Skeletal muscle satellite cell (primary cell): ENCODE results near the gene NBEA.

Source experiments
- H3K27me3 ChIP-seq: 2 replicates; pipeline ENCODE4 v1.7.0; 2013; ENCODE audit warnings: low read length; ENCODE audit not compliant: control insufficient read depth, insufficient read depth
- H3K36me3 ChIP-seq: 2 replicates; pipeline ENCODE4 v1.7.0; 2013; ENCODE audit warnings: mild to moderate bottlenecking, control low read depth, low read length; ENCODE audit not compliant: insufficient read depth
- H3K4me1 ChIP-seq: 2 replicates; pipeline ENCODE4 v1.7.0; 2013; ENCODE audit warnings: low read length; ENCODE audit not compliant: control insufficient read depth, insufficient read depth
- H3K4me2 ChIP-seq: 2 replicates; pipeline ENCODE4 v1.7.0; 2013; ENCODE audit warnings: mild to moderate bottlenecking, low read length
- H3K4me3 ChIP-seq: 2 replicates; pipeline ENCODE4 v1.7.0; 2013; ENCODE audit warnings: low read length
- H3K9ac ChIP-seq: 2 replicates; pipeline ENCODE4 v1.7.0; 2013; ENCODE audit warnings: mild to moderate bottlenecking, low read depth, low read length, moderate library complexity
- H3K9me3 ChIP-seq: replicated peaks from 2 replicates; pipeline ENCODE4 v1.7.0; 2013; ENCODE audit warnings: mild to moderate bottlenecking, control low read depth, low read length

Gene NBEA

GRCh38 chr13:35480346-35480745 lies 538.3 kb downstream of the NBEA start:
- peaks cover 21% of the 10 kb centered on the region for H3K4me1 ChIP-seq
- H3K4me2 ChIP-seq, result peak overlapping the region; percentile 93
- peak overlapping the region; percentile 88 for H3K4me3 ChIP-seq
- peak overlapping the region; percentile 94 for H3K9ac ChIP-seq
- no peaks in the 10 kb centered on the region for H3K36me3 ChIP-seq
- no peaks in the 10 kb centered on the region for H3K27me3 ChIP-seq
- H3K9me3 ChIP-seq, result no peaks in the 10 kb centered on the region

DNA sequence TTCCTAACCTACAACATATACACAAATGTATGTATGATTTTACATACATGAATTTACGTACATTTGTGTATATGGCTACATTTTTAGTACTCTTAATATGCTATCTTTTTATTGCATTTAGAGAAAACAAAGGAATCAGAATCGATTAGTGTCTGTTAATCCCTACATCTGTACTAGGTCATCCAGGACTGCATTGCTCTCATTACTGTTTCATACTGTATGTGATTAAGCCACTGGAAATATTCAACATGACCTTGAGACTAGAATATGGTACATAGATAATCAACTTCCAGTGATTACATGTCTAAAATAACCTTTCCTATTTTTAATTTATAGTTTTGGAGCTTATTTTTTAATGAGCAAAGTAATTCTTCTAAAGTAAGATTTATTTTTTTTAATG lies 539.7 kb downstream of the NBEA start:
- H3K9me3 ChIP-seq, result no peaks in the 10 kb centered on the region
- peaks cover 21% of the 10 kb centered on the region for H3K4me1 ChIP-seq
- H3K4me2 ChIP-seq, result peak overlapping the region; percentile 93
- peak overlapping the region; percentile 94 for H3K9ac ChIP-seq
- peak overlapping the region; percentile 52 for H3K4me3 ChIP-seq
- H3K27me3 ChIP-seq, result no peaks in the 10 kb centered on the region
- H3K36me3 ChIP-seq, result no peaks in the 10 kb centered on the region

GRCh38 chr13:35482527-35482926 lies 540.5 kb downstream of the NBEA start:
- Histone ChIP-seq H3K36me3 (no peaks in the 10 kb centered on the region), H3K4me3 (no peak overlapping the region), H3K4me2 (peak overlapping the region; percentile 81), H3K27me3 (no peaks in the 10 kb centered on the region), H3K9me3 (no peaks in the 10 kb centered on the region), H3K9ac (peak overlapping the region; percentile 94), H3K4me1 (peaks cover 20% of the 10 kb centered on the region)

GRCh38 chr13:35483761-35484160 lies 541.7 kb downstream of the NBEA start:
- Histone ChIP-seq H3K9me3 (no peaks in the 10 kb centered on the region), H3K36me3 (no peaks in the 10 kb centered on the region), H3K4me1 (peaks cover 14% of the 10 kb centered on the region), H3K4me3 (peak overlapping the region; percentile 58), H3K27me3 (no peaks in the 10 kb centered on the region), H3K4me2 (peak overlapping the region; percentile 81), H3K9ac (peak overlapping the region; percentile 94)

- H3K36me3 ChIP-seq, result no peaks in the 10 kb centered on the region
- peaks cover 14% of the 10 kb centered on the region for H3K4me1 ChIP-seq
- no peaks in the 10 kb centered on the region for H3K9me3 ChIP-seq
- H3K27me3 ChIP-seq, result no peaks in the 10 kb centered on the region
- peak overlapping the region; percentile 52 for H3K4me3 ChIP-seq
- H3K9ac ChIP-seq, result peak overlapping the region; percentile 27
- H3K4me2 ChIP-seq, result peak overlapping the region; percentile 81
These were observed 542.3 kb downstream of the NBEA start for GRCh38 chr13:35484384-35484783.

DNA sequence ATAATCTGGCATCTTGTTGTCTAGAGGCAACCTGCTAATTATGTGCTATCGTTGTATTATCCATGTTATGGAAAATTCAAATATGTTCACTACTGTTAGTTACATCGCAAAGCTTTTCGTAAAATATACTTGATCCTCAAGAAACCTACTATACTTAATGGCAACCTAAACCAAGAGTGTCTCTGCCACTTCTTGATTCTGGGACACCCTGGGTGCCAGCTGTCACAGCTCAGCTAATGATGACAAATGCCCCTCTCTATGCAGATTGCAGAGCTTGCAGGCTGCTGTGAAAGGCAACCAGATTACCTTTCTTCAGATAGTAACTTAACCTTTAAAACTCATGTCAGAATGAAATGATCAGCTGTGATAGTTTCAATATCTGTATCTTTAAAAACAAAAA lies 543.4 kb downstream of the NBEA start:
- Histone ChIP-seq H3K9me3 (no peaks in the 10 kb centered on the region), H3K9ac (no peak overlapping the region), H3K27me3 (no peaks in the 10 kb centered on the region), H3K4me2 (peak overlapping the region; percentile 81), H3K4me1 (peaks cover 9% of the 10 kb centered on the region), H3K36me3 (no peaks in the 10 kb centered on the region), H3K4me3 (no peak overlapping the region)

GRCh38 chr13:35489050-35489449 lies 547.0 kb downstream of the NBEA start:
- no peaks in the 10 kb centered on the region for H3K9me3 ChIP-seq
- no peaks in the 10 kb centered on the region for H3K36me3 ChIP-seq
- no peaks in the 10 kb centered on the region for H3K4me1 ChIP-seq
- H3K9ac ChIP-seq, result no peak overlapping the region
- no peak overlapping the region for H3K4me3 ChIP-seq
- no peaks in the 10 kb centered on the region for H3K27me3 ChIP-seq
- no peak overlapping the region for H3K4me2 ChIP-seq

DNA sequence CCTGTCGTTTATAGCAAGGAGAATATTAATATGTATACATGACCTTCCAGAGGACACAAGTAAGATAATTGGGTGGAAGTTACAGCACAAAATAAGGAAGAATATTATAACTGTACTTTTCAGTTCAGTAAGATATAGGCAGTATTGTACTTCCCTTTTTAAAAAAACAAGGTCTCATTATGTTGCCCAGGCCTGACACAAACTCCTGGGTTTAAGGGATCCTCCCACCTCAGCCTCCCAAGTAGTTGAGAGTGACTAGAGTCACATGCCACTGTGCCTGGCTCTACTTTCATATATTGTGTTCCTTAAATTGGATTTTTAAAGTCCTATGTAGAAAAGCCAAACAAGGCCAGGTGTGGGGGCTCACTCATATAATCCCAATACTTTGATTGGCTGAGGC lies 553.9 kb downstream of the NBEA start:
- Histone ChIP-seq H3K36me3 (no peaks in the 10 kb centered on the region), H3K27me3 (no peaks in the 10 kb centered on the region), H3K4me3 (no peak overlapping the region), H3K9me3 (no peaks in the 10 kb centered on the region), H3K4me2 (no peak overlapping the region), H3K9ac (no peak overlapping the region), H3K4me1 (no peaks in the 10 kb centered on the region)

DNA sequence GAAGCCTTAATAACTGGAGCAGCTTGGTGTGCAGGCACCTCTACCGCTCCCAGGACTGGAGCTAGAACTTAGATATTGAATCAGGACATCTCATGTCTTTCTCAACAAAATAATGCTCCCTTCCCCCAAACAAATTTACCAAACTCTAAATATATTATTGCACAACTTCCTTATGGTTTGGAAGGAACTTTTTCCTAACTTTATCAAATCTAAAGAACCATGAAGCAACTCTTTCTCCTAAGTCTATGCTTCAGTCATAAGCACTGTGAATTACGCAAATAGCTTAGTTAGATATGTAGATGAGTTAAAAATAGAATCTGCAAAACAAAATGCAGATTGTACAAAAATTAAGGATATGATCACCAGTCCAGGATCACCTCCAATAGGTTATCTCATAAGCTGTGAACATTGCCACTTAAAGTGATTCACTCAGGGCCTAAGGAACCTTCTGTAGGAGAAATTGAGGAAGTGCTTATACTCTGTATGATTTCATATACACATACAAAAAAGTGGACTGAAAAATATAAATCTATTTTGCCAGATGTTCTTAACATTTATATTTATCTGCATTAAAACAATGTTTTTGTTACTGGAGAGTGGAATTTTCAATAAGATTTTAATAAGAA lies 554.8 kb downstream of the NBEA start:
- Histone ChIP-seq H3K4me1 (peaks cover 3% of the 10 kb centered on the region), H3K36me3 (no peaks in the 10 kb centered on the region), H3K9me3 (no peaks in the 10 kb centered on the region), H3K9ac (no peak overlapping the region), H3K4me3 (no peak overlapping the region), H3K27me3 (no peaks in the 10 kb centered on the region), H3K4me2 (no peak overlapping the region)

- no peak overlapping the region for H3K4me3 ChIP-seq
- H3K9ac ChIP-seq, result no peak overlapping the region
- no peaks in the 10 kb centered on the region for H3K36me3 ChIP-seq
These were observed 556.2 kb downstream of the NBEA start for GRCh38 chr13:35498231-35498630.

DNA sequence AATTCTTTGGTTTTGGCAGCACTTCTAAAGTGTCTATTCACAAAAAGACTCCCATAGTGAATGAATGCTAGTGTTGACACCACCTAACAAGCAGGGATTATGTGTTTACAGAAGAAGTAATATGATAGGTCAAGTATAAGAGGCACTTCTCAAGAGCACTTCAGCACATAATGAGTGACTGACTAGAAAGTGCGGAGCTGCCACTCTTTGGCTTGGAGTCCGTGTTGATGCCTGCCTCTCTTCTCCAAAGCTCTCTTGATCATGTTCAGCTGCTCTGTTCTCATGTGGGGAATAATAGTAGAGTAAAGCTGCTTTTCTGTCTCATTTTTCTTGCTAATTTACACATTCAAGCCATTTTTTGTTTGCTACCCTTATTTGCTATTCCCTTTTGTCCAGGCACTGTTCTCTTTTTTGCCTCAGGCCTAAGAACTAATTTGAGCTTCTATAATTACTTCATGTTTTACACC lies 557.2 kb downstream of the NBEA start:
- H3K4me3 ChIP-seq, result no peak overlapping the region
- no peak overlapping the region for H3K4me2 ChIP-seq
- no peaks in the 10 kb centered on the region for H3K9me3 ChIP-seq
- H3K27me3 ChIP-seq, result no peaks in the 10 kb centered on the region
- peaks cover 5% of the 10 kb centered on the region for H3K4me1 ChIP-seq
- no peaks in the 10 kb centered on the region for H3K36me3 ChIP-seq
- no peak overlapping the region for H3K9ac ChIP-seq

More at GRCh38 chr13:35498231-35498630, 556.2 kb downstream of the NBEA start:
- H3K9me3 ChIP-seq, result no peaks in the 10 kb centered on the region
- H3K4me2 ChIP-seq, result no peak overlapping the region
- H3K27me3 ChIP-seq, result no peaks in the 10 kb centered on the region
- H3K4me1 ChIP-seq, result peaks cover 5% of the 10 kb centered on the region

GRCh38 chr13:35499676-35500075 lies 557.6 kb downstream of the NBEA start:
- Histone ChIP-seq H3K9me3 (no peaks in the 10 kb centered on the region), H3K4me3 (no peak overlapping the region), H3K4me2 (no peak overlapping the region), H3K9ac (no peak overlapping the region), H3K4me1 (peaks cover 5% of the 10 kb centered on the region), H3K27me3 (no peaks in the 10 kb centered on the region), H3K36me3 (no peaks in the 10 kb centered on the region)
